OCI-LY1 (cell line): ENCODE data around the gene RAPGEF1.

ENCODE experiments used
- H2AFZ ChIP-seq: fragments of 200-600 bp; sonication (generic), shearing (Covaris generic); 2 replicates; pipeline ENCODE4 v1.6.0; 2014; ENCODE audit warnings: antibody characterized with exemption, mild to moderate bottlenecking, low read length
- H3F3A ChIP-seq: fragments of 200-600 bp; sonication (generic), shearing (Covaris generic); 2 replicates; pipeline ENCODE4 v1.6.0; 2014; ENCODE audit warnings: mild to moderate bottlenecking, antibody characterized with exemption, low read length, moderate library complexity; ENCODE audit not compliant: insufficient read depth
- H3K27ac ChIP-seq: fragments of 200-600 bp; sonication (generic); 2 replicates; pipeline ENCODE4 v1.5.1; 2014; ENCODE audit warnings: low read length, mixed run types, mild to moderate bottlenecking, low read depth; ENCODE audit not compliant: poor library complexity, severe bottlenecking
- H3K27me3 ChIP-seq: fragments of 200-600 bp; sonication (generic); 2 replicates; pipeline ENCODE4 v1.6.0; 2014; ENCODE audit warnings: antibody characterized with exemption, mild to moderate bottlenecking, low read length, moderate library complexity; ENCODE audit not compliant: insufficient read depth
- H3K36me3 ChIP-seq: fragments of 200-600 bp; sonication (generic); 2 replicates; pipeline ENCODE4 v1.6.1; 2014; ENCODE audit warnings: mild to moderate bottlenecking, antibody characterized with exemption, low read length, moderate library complexity, mixed read lengths; ENCODE audit not compliant: insufficient read depth
- H3K4me1 ChIP-seq: fragments of 200-600 bp; sonication (generic); 2 replicates; pipeline ENCODE4 v1.5.1; 2014; ENCODE audit warnings: mild to moderate bottlenecking, low read length, moderate library complexity; ENCODE audit not compliant: insufficient read depth, severe bottlenecking
- H3K4me2 ChIP-seq: fragments of 200-600 bp; sonication (generic), shearing (Covaris generic); 2 replicates; pipeline ENCODE4 v1.6.1; 2014; ENCODE audit warnings: low read length
- H3K4me3 ChIP-seq: fragments of 200-600 bp; sonication (generic); 2 replicates; pipeline ENCODE4 v1.5.1; 2014; ENCODE audit warnings: low read length, low read depth, mild to moderate bottlenecking, mixed read lengths; ENCODE audit not compliant: poor library complexity, severe bottlenecking
- H3K79me2 ChIP-seq: fragments of 200-600 bp; shearing (Covaris generic); 2 replicates; pipeline ENCODE4 v1.6.1; 2016; ENCODE audit warnings: mixed run types, low read length, mixed read lengths; ENCODE audit not compliant: insufficient read depth
- H3K9ac ChIP-seq: fragments of 200-600 bp; sonication (generic), shearing (Covaris generic); 2 replicates; pipeline ENCODE4 v1.6.1; 2014; ENCODE audit warnings: mild to moderate bottlenecking, low read length, mixed read lengths
- H3K9me2 ChIP-seq: fragments of 200-600 bp; sonication (generic), shearing (Covaris generic); 2 replicates; pipeline ENCODE4 v1.6.1; 2014; ENCODE audit warnings: low read depth, mild to moderate bottlenecking, low read length, mixed read lengths
- H3K9me3 ChIP-seq: fragments of 200-600 bp; shearing (Covaris generic); 2 replicates; pipeline ENCODE4 v1.6.1; 2014; ENCODE audit warnings: low read length, mixed read lengths
- H4K20me1 ChIP-seq: fragments of 200-600 bp; sonication (generic), shearing (Covaris generic); 2 replicates; pipeline ENCODE4 v1.6.0; 2016; ENCODE audit warnings: mild to moderate bottlenecking, low read length; ENCODE audit not compliant: insufficient read depth
- CTCF ChIP-seq: fragments of 200-600 bp; sonication (generic), shearing (Covaris generic); IDR thresholded peaks from 2 replicates; pipeline ENCODE4 v1.5.1; 2017; ENCODE audit warnings: mild to moderate bottlenecking, antibody characterized with exemption, low read length, moderate library complexity, mixed read lengths
- EZH2 ChIP-seq: fragments of 200-600 bp; sonication (generic), shearing (Covaris generic); IDR thresholded peaks from 2 replicates; pipeline ENCODE4 v1.8.0; 2017; ENCODE audit warnings: borderline replicate concordance, mixed run types, mild to moderate bottlenecking, antibody characterized with exemption, low read length, moderate library complexity, mixed read lengths

RAPGEF1 gene

GRCh38 chr9:131609099-131609830 lies 130.6 kb downstream of the RAPGEF1 start:
- Histone ChIP-seq H3K4me1 (no peaks in the 10 kb centered on the region), H3K9me2 (no peaks in the 10 kb centered on the region), H3K4me3 (no peak overlapping the region), H3K79me2 (no peaks in the 10 kb centered on the region), H3K27ac (no peak overlapping the region), H2AFZ (no peak overlapping the region), H3K9ac (no peak overlapping the region), H3K27me3 (no peaks in the 10 kb centered on the region), H3K4me2 (no peak overlapping the region), H3K9me3 (no peaks in the 10 kb centered on the region), H3F3A (no peaks in the 10 kb centered on the region), H4K20me1 (no peaks in the 10 kb centered on the region), H3K36me3 (peaks cover 97% of the 10 kb centered on the region)
- TF ChIP-seq CTCF (no peak), EZH2 (no peak)

- H3K79me2 ChIP-seq: no peaks in the 10 kb centered on the region
- no peak overlapping the region for H2AFZ ChIP-seq
- H3K4me2 ChIP-seq: no peak overlapping the region
- no peaks in the 10 kb centered on the region for H3K27me3 ChIP-seq
- H3K27ac ChIP-seq: no peak overlapping the region
- H3K36me3 ChIP-seq: peaks cover 97% of the 10 kb centered on the region
- no peaks in the 10 kb centered on the region for H3K9me2 ChIP-seq
- H3K4me1 ChIP-seq: no peaks in the 10 kb centered on the region
- TF ChIP-seq EZH2 (no peak), CTCF (no peak)
- H3K9ac ChIP-seq: no peak overlapping the region
- no peaks in the 10 kb centered on the region for H3K9me3 ChIP-seq
- no peaks in the 10 kb centered on the region for H4K20me1 ChIP-seq
- no peak overlapping the region for H3K4me3 ChIP-seq
- H3F3A ChIP-seq: no peaks in the 10 kb centered on the region
These were observed 131.3 kb downstream of the RAPGEF1 start for GRCh38 chr9:131608493-131609037.

- H2AFZ ChIP-seq: no peak overlapping the region
- H3K4me1 ChIP-seq: no peaks in the 10 kb centered on the region
- no peaks in the 10 kb centered on the region for H3K9me2 ChIP-seq
- no peaks in the 10 kb centered on the region for H3K9me3 ChIP-seq
- H4K20me1 ChIP-seq: no peaks in the 10 kb centered on the region
- H3K4me3 ChIP-seq: no peak overlapping the region
- H3F3A ChIP-seq: no peaks in the 10 kb centered on the region
- no peak overlapping the region for H3K4me2 ChIP-seq
- H3K27me3 ChIP-seq: no peaks in the 10 kb centered on the region
- no peak overlapping the region for H3K9ac ChIP-seq
- no peaks in the 10 kb centered on the region for H3K79me2 ChIP-seq
- peaks cover 97% of the 10 kb centered on the region for H3K36me3 ChIP-seq
- H3K27ac ChIP-seq: no peak overlapping the region
- TF ChIP-seq CTCF: no peak
- TF ChIP-seq EZH2: no peak
These were observed 132.3 kb downstream of the RAPGEF1 start for GRCh38 chr9:131607591-131607990.
